GM12873 (cell line): ENCODE data around the gene BEGAIN.

Source experiments
- CTCF ChIP-seq: IDR thresholded peaks from 2 replicates; pipeline ENCODE4 v1.5.1; 2012; ENCODE audit warnings: low read depth, mild to moderate bottlenecking, moderate library complexity, low read length, control low read depth; ENCODE audit not compliant: insufficient read depth; ENCODE audit errors: missing control alignments

BEGAIN gene

GRCh38 chr14:100554696-100555320, 32.4 kb downstream of the BEGAIN start:
- no peak for TF ChIP-seq CTCF

- no peak for TF ChIP-seq CTCF
Observed at GRCh38 chr14:100554082-100554677, 33.0 kb downstream of the BEGAIN start.

GRCh38 chr14:100553471-100553870, 33.7 kb downstream of the BEGAIN start:
- no peak for TF ChIP-seq CTCF

- no peak for TF ChIP-seq CTCF
Observed at GRCh38 chr14:100552524-100553125, 34.6 kb downstream of the BEGAIN start.

- TF ChIP-seq CTCF: no peak
Observed at GRCh38 chr14:100551056-100551455, 36.2 kb downstream of the BEGAIN start.

GRCh38 chr14:100549834-100550625, 37.2 kb downstream of the BEGAIN start:
- TF ChIP-seq CTCF: no peak

- TF ChIP-seq CTCF: no peak
Observed at GRCh38 chr14:100548939-100549338, 38.3 kb downstream of the BEGAIN start.
